ENCODE data around the gene PRKAG1. TPM values are rescaled to one million over a fixed set of nuclear protein-coding genes. Genes with fewer than 3 reads are reported as not detected.

PRKAG1 gene
- polyA plus RNA-seq, 4 donors = 70.5 to 89.8 (median 77.6) TPM

GRCh38 chr12:49050507-49051372, 32.2 kb upstream of the PRKAG1 start:
- DNase-seq (ENCODE audit: low read depth in 4 of 4, low spot score in 2 of 4) = no peak

DNA sequence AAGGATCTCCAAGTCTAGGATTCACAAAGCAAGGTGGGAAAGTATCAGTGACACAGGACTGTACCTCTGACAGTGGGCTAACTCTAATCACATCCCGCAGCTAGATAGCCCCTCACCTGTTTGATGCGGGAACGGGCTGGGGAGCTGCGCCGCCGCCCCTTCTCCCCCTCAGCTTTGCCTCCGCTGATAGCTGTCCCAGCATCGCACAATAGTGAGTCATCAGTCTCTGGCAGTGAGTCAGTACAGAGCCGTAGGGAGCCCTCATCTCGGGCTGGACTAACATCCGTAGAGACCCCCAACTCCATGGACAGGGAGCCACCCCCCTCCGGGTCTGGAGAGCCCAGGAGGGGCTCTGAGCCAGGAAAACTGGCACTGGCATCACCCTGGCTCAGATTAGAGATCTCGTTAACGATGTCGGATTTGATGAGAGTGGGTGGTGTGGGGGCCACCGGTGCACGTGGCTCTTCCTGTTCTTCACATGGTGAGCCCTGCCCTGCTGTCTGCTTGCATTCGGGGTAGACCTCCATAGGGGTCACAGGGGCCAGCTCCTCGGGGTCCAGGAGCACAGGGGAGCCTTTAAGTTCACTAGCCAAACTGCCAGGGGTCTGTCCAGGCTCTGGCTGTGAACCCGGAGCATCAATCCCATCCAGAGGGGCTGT, 31.1 kb upstream of the PRKAG1 start:
- no peak for DNase-seq (ENCODE audit: low read depth in 4 of 4, low spot score in 2 of 4)

DNA sequence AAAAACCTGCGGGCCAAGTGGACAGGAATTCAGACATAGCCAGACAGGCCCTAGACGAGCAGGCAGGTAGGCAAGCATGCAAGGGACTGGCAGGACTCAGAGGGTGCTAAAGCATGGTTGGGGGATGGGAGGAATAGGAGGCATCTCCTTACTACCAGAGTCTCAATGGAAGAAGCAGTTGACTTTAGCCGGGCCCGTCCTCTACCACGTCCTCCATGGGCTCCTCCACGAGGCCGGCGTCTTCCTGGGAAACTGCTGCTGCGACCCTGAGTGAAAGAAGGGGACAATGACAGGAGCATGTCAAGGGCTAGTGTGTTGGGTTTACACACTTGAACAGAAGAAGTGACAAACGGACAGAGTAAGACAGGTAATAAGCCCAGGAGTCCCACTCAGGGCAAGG, 30.4 kb upstream of the PRKAG1 start:
- DNase-seq (ENCODE audit: low read depth in 4 of 4, low spot score in 2 of 4) = no peak

DNA sequence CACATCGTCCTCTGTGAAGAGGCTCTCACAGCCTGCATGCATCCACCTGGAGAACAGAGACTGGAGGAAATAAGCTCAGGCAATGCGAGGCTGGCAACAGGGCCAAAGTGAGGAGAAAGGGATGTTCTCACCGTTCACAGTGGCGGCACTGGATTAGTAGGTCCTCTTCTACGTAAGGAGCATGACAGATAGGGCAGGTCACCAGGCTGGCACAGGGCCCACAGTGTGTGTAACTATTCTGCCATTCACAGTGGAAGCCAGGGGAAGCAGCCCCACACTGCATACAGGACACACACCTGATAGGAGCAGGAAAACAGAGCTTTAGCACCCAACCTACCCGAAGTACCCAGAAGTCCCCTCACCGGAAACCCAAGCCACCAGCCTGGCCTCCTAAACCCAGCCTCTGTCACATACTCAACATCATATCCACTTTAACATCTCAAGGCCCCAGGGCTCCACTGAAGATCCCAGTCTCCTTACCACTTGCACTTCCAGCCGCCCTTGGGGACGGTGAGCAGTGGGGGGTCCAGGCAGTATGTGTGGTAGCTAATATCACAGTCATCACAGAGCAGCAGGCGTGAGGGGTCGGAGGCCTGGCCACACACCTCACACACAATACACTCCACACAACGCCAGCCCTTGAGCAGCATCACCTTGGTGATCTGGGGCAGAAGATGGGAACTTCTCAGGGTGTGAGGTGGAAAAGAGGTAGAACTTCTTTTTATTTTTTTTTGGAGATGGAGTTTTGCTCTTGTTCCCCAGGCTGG, 27.7 kb upstream of the PRKAG1 start:
- no peak for DNase-seq (ENCODE audit: low read depth in 4 of 4, low spot score in 2 of 4)

DNA sequence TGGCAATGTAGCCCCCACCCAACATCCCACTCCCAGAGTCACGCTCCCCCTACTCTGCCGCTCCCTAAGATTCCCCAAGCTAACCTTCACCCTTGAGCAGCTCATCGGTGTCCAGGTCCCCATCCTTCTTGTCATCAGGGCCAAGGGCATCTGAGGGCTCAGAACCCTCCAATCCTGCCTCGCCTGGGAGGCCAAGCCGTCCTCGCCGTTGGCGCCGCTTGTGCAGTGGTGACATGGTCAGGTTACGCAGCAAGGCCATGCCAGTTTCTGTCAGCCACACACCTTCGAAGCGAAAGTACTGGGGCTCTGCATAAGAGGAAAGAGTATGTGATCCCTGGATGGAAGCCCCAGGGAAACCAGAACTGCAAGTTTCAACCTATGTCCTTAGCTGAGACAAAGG, 26.1 kb upstream of the PRKAG1 start:
- no peak for DNase-seq (ENCODE audit: low read depth in 4 of 4, low spot score in 2 of 4)

GRCh38 chr12:49043856-49044258, 25.3 kb upstream of the PRKAG1 start:
- DNase-seq (ENCODE audit: low read depth in 4 of 4, low spot score in 2 of 4) = no peak

DNA sequence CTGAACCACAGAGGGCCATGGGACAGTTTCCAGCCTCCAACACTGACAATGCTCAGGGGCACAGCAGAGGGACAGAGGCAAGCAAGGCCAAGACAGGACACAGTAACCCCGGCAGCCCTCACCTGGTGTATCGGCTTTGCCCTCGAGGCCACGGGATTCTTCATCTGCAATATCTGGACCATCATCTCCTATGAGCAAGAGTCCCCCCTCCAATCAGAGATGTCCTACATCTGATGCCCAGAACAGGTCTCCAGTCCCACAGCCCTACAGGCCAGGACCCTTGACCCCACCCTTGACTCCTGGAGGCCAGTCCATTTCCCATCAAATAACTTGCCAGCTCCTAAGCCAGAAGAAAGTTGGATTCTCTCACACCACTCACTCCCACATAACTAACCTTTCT, 24.7 kb upstream of the PRKAG1 start:
- DNase-seq (ENCODE audit: low read depth in 4 of 4, low spot score in 2 of 4) = no peak

- no peak for DNase-seq (ENCODE audit: low read depth in 4 of 4, low spot score in 2 of 4)
These were observed 23.4 kb upstream of the PRKAG1 start for GRCh38 chr12:49041881-49042484.

DNA sequence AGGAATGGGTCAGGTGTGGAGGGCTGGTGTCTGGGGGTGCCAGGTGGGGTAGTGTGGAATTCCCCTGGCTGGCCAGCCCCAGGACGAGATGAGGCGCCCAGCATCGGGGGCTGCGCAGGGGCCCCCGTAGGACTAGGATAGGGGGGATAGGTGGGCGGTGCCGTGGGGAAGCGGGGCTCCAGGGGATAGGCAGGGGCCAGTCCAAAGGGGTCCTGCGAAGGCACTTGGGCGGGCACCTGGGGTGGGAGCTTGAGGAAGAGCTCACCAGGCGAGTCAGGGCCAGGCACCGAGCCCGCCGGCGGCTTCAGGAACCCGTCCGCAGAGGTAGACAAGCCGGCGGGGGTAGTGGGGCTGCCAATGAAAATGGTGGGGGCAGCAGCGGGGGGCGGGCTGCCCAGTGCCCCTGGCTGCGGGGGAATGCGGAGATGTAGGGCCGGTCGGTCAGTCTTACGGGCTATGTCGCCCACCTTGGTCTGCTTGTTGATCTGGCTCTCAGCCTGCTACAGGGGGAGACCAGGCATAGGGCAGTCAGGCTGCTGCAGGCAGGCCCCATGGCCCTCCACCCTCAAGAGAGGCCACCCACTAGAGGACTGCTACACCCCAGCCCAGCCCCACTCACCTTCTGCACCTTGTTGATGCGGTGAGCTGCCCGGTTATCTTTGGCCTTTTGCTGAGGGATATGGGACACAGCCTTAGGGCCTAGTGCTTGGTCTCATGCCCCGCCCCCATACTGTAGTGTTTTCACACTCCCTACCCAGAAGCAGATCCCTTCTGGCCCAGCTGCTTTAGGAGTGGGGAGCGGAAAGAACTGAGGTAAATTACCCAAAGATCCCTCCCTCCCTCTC, 22.7 kb upstream of the PRKAG1 start:
- DNase-seq (ENCODE audit: low read depth in 4 of 4, low spot score in 2 of 4) = no peak

- DNase-seq (ENCODE audit: low read depth in 4 of 4, low spot score in 2 of 4) = no peak
These were observed 21.8 kb upstream of the PRKAG1 start for GRCh38 chr12:49040364-49040855.

DNA sequence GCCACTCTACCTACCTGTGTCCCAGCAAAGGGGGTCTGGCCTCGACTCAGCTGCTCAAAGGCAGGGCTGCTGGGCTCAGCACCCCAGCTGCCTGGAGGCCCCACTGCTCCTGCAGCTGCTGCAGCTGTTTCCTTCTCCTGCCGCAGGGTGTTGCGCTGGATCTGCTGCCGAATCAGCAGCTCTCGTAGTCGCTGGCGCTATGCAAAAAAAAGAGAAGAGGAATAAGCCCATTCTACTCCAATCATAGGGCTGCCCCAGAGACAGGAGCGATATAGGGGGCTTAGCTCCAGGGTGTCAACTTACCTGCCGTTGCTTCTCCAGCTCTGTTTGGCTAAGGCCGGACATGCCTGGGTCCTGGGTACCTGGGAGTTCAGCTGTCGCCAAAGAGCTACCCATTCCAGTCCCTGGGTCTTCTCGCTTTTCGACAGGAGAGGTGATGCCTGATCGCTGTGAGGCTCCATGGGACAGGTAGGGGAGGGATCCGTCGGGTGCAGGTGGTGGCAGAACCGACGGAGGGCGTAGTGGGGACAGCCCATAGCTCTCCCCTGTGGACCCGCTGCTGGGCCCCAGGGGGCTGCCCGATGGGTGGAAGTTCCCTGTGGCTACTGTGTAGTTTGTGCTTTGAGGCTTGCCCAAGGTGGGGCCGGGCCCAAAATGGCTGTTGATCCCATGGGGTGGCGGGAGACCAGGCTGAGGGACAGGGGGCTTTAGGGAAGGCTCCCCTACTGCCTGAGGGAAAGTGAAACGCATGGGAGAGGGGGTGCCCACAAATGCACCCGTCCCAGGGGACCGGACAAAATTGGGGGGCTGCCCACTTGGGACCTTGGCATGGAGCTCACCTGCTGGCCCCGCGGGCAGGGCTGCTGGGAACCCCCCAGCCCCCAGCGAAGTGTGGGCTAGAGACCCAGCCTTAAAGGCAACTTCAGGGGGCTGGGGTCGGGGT, 21.1 kb upstream of the PRKAG1 start:
- no peak for DNase-seq (ENCODE audit: low read depth in 4 of 4, low spot score in 2 of 4)

- DNase-seq (ENCODE audit: low read depth in 4 of 4, low spot score in 2 of 4) = no peak
These were observed 19.8 kb upstream of the PRKAG1 start for GRCh38 chr12:49038291-49038955.

DNA sequence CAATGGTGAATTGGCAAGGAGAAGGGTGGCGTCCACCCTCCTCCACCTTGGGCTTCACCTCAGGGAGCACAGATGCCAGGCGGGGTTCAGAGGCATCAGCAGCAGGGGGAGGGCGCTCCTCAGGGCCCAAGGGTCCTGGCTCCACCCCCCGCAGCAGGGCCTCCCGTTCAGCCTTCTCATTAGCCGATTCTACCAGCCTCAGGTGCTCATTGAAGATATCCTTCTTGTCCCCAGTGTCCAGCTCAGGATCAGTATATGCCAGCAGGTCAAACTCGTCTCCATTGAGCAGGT, 19.3 kb upstream of the PRKAG1 start:
- no peak for DNase-seq (ENCODE audit: low read depth in 4 of 4, low spot score in 2 of 4)

- DNase-seq (ENCODE audit: low read depth in 4 of 4, low spot score in 2 of 4) = no peak
These were observed 18.8 kb upstream of the PRKAG1 start for GRCh38 chr12:49037111-49037946.

DNA sequence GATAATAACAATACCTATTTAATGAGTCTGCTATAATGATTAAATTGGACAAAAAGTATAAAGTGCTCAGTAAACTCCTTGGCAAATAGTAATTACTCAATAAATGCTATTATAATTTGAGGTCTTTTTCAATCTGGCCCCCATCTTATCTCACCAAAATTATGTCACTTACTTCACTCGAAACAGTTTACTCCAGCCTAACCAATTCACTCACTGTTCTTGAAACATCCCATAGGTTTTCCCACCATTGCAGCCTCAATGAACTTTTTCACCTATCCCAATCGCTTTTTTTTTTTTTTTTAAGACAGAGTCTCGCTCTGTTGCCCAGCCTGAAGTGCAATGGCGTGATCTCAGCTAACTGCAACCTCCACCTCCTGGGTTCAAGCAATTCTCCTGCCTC, 17.5 kb upstream of the PRKAG1 start:
- no peak for DNase-seq (ENCODE audit: low read depth in 4 of 4, low spot score in 2 of 4)

DNA sequence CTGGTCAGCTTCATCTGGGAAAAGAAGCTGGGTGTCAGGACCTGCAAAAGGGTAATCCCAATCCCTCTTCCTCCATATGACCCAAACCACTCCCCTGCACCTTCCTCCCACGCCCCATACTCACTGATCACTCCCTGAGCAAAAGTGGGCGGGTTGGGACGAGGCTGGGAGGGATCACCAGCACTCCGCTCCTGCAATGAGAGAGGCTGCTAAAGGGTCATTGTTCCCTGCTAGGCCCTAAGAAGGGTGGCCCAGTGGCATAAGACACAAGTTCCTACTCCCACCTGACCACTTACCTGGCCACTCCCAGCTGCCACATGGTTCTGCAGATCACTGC, 15.7 kb upstream of the PRKAG1 start:
- no peak for DNase-seq (ENCODE audit: low read depth in 4 of 4, low spot score in 2 of 4)

GRCh38 chr12:49033611-49034285, 15.2 kb upstream of the PRKAG1 start:
- DNase-seq (ENCODE audit: low read depth in 4 of 4, low spot score in 2 of 4) = no peak
